ENCODE data around the gene ZNF473. TPM values are rescaled to one million over a fixed set of nuclear protein-coding genes. Genes with fewer than 3 reads are reported as not detected.

Gene ZNF473
- total and polyA plus RNA-seq, 2 donors (not counting 3 experiments of a cell fraction or from before 2014, with no cell fraction given) = 3.8 to 8.7 TPM

DNA sequence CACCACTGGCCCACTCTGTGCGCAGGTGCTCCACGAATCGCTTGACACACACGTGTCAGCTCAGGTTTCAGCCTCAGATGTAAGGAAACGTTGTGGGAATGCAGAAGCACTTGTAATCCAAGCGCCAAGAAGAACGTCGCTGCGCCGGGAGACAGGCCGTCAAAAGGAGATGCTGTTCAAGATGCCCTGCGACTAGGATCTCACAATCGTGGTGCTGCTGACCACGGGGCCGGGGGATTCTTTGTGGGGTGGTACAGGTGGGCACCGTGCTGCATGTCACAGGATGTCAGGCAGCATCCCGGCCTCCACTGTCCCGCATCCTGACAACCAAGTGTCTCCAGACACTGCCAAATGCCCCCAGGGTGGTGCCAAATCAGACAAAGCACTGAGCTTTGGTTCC lies 47.9 kb upstream of the ZNF473 start:
- ChIA-PET POLR2A (no interaction called here), CTCF (interaction anchor here (0.9 to 1.7 kb wide), 4 partner anchors 23 to 40 kb away, joined by 3 to 7 read pairs (median 3); no protein-coding TSS in a partner anchor)
- Histone ChIP-seq H3K36me3 (ENCODE audit: control insufficient read depth in 2 of 2, extremely low read depth in 1 of 2, insufficient read depth in 2 of 2, low read length in 2 of 2) (no peaks in the 10 kb centered on the region), H3K4me1 (ENCODE audit: control insufficient read depth, extremely low read depth, insufficient read depth, low read length) (no peaks in the 10 kb centered on the region), H3K4me3 (replicated peaks in 1 of 3; ENCODE audit: insufficient read depth in 1 of 3, low read depth in 1 of 3, low read length in 3 of 3) (no peak overlapping the region), H3K9ac (replicated peaks; ENCODE audit: extremely low read depth, insufficient read depth, low read length) (no peak overlapping the region), H3K27ac (ENCODE audit: insufficient read depth, low read depth, low read length) (no peak overlapping the region), H3K9me3 (replicated peaks; ENCODE audit: control insufficient read depth, insufficient read depth, low read length) (no peaks in the 10 kb centered on the region), H4K20me1 (replicated peaks; ENCODE audit: control insufficient read depth, extremely low read depth, insufficient read depth, low read length) (no peaks in the 10 kb centered on the region), H3K9me1 (replicated peaks; ENCODE audit: control insufficient read depth, extremely low read depth, insufficient read depth, low read length) (no peaks in the 10 kb centered on the region), H2AFZ (ENCODE audit: low read depth, low read length) (no peak overlapping the region), H3K79me2 (ENCODE audit: control insufficient read depth, insufficient read depth, low read length) (no peaks in the 10 kb centered on the region), H3K4me2 (ENCODE audit: insufficient read depth, low read length) (no peak overlapping the region), H3K27me3 (ENCODE audit: control insufficient read depth in 2 of 2, insufficient read depth in 2 of 2, low read length in 2 of 2) (no peaks in the 10 kb centered on the region)
- intact Hi-C loops (cut with micrococcal nuclease) (no loop called here), dilution Hi-C loops (cut with MboI; ENCODE audit: extremely low pct_ligation_motif_present, low sequenced_read_pairs) (no loop called here)
- no TSS peak for BruUV-seq (replicated peaks)
- DNase-seq (ENCODE audit: low read depth, low spot score) (no peak), FAIRE-seq (no peak)
- TF ChIP-seq POLR2AphosphoS5 (IDR thresholded peaks at IDR 0.05; ENCODE audit: insufficient read depth, low read depth, low read length) (no peak), POLR2A (IDR thresholded peaks at IDR 0.05; ENCODE audit: low read depth, low read length) (no peak), FOS (IDR thresholded peaks at IDR 0.05; ENCODE audit: borderline replicate concordance, insufficient read depth, low read length) (no peak), EZH2 (IDR thresholded peaks at IDR 0.05; ENCODE audit: borderline replicate concordance, low read depth, low read length, severe bottlenecking) (no peak), MYC (IDR thresholded peaks at IDR 0.05; ENCODE audit: low read depth, low read length) (no peak), JUN (IDR thresholded peaks at IDR 0.05; ENCODE audit: borderline replicate concordance, insufficient read depth, insufficient read length, low read depth) (no peak), GATA2 (IDR thresholded peaks at IDR 0.05; ENCODE audit: insufficient read depth, insufficient read length, low read depth, low read length) (no peak)
- TF ChIP-seq, protein P1, sequence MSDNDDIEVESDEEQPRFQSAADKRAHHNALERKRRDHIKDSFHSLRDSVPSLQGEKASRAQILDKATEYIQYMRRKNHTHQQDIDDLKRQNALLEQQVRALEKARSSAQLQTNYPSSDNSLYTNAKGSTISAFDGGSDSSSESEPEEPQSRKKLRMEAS (IDR thresholded peaks at IDR 0.05; ENCODE audit: insufficient read depth, insufficient read length) = no peak
- TF ChIP-seq, protein P2, sequence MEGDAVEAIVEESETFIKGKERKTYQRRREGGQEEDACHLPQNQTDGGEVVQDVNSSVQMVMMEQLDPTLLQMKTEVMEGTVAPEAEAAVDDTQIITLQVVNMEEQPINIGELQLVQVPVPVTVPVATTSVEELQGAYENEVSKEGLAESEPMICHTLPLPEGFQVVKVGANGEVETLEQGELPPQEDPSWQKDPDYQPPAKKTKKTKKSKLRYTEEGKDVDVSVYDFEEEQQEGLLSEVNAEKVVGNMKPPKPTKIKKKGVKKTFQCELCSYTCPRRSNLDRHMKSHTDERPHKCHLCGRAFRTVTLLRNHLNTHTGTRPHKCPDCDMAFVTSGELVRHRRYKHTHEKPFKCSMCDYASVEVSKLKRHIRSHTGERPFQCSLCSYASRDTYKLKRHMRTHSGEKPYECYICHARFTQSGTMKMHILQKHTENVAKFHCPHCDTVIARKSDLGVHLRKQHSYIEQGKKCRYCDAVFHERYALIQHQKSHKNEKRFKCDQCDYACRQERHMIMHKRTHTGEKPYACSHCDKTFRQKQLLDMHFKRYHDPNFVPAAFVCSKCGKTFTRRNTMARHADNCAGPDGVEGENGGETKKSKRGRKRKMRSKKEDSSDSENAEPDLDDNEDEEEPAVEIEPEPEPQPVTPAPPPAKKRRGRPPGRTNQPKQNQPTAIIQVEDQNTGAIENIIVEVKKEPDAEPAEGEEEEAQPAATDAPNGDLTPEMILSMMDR (IDR thresholded peaks at IDR 0.05; ENCODE audit: extremely low read depth in 1 of 2, insufficient read depth in 1 of 2, low read depth in 1 of 2, low read length in 2 of 2) = no peak
